GM19395 (cell line): Measurements from ENCODE around the gene CPAMD8.

ENCODE experiments used
- ATAC-seq: cut with Tn5 transposase; IDR thresholded peaks from one replicate; pipeline ENCODE4 v1.9.1; 2021; ENCODE audit warnings: mild to moderate bottlenecking, moderate library complexity; ENCODE audit not compliant: unreplicated experiment

Gene CPAMD8

GRCh38 chr19:17026706-17027534, at the start of gene CPAMD8:
Gene CPAMD8, minus strand, starts transcription at chr19:17026810. Its CDS starts 168 bp downstream, at chr19:17026642.
- no peak for ATAC-seq

- ATAC-seq = no peak
Observed at GRCh38 chr19:17075864-17076542, 49.4 kb upstream of the CPAMD8 start.

- peak; percentile 73 for ATAC-seq
Observed at GRCh38 chr19:17075035-17075863, 48.6 kb upstream of the CPAMD8 start, which contains the start of the genes HAUS8 and MYO9B. Gene HAUS8, minus strand, starts transcription at chr19:17075452. Its CDS starts 30 bp downstream, at chr19:17075422. Gene MYO9B, plus strand, starts transcription at chr19:17075777. Its CDS starts 25,941 bp downstream, at chr19:17101718.

- ATAC-seq = no peak
Observed at GRCh38 chr19:17074634-17075034, 48.0 kb upstream of the CPAMD8 start.

- ATAC-seq = no peak
Observed at GRCh38 chr19:17073869-17074633, 47.4 kb upstream of the CPAMD8 start.

- ATAC-seq = no peak
Observed at GRCh38 chr19:17070912-17071311, 44.3 kb upstream of the CPAMD8 start.

GRCh38 chr19:17070421-17070820, 43.8 kb upstream of the CPAMD8 start:
- ATAC-seq = no peak

- ATAC-seq = no peak
Observed at GRCh38 chr19:17069193-17069592, 42.6 kb upstream of the CPAMD8 start.

- ATAC-seq = no peak
Observed at GRCh38 chr19:17063428-17063827, 36.8 kb upstream of the CPAMD8 start.

GRCh38 chr19:17061691-17062090, 35.1 kb upstream of the CPAMD8 start:
- no peak for ATAC-seq

GRCh38 chr19:17061205-17061604, 34.6 kb upstream of the CPAMD8 start:
- no peak for ATAC-seq

GRCh38 chr19:17060802-17061201, 34.2 kb upstream of the CPAMD8 start:
- ATAC-seq = no peak

- ATAC-seq = no peak
Observed at GRCh38 chr19:17058236-17058635, 31.6 kb upstream of the CPAMD8 start.

GRCh38 chr19:17055636-17056035, 29.0 kb upstream of the CPAMD8 start:
- ATAC-seq = no peak

GRCh38 chr19:17054746-17055145, 28.1 kb upstream of the CPAMD8 start:
- no peak for ATAC-seq

GRCh38 chr19:17052439-17052838, 25.8 kb upstream of the CPAMD8 start:
- ATAC-seq = no peak

- no peak for ATAC-seq
Observed at GRCh38 chr19:17049711-17050280, 23.2 kb upstream of the CPAMD8 start.

GRCh38 chr19:17048885-17049453, 22.4 kb upstream of the CPAMD8 start:
- ATAC-seq = no peak

- no peak for ATAC-seq
Observed at GRCh38 chr19:17045907-17046502, 19.4 kb upstream of the CPAMD8 start.
